KMS-11 (cell line): Measurements from ENCODE around the gene TBC1D19.
"Not testable (repeated sequence)": the region's sequence is repeated elsewhere in the genome, so short reads cannot be mapped to it uniquely, and the experiment has no call there.

Experiments
- H2AFZ ChIP-seq: fragments of 200-600 bp; sonication (generic); 2 replicates; pipeline ENCODE4 v1.6.1; 2016; ENCODE audit warnings: antibody characterized with exemption, mixed run types, low read depth
- H3K27ac ChIP-seq: fragments of 200-600 bp; sonication (generic); 2 replicates; pipeline ENCODE4 v1.6.1; 2016; ENCODE audit warnings: mild to moderate bottlenecking, mixed run types
- H3K27me3 ChIP-seq: fragments of 200-600 bp; sonication (generic); 2 replicates; pipeline ENCODE4 v1.6.1; 2017; ENCODE audit warnings: mild to moderate bottlenecking, low read depth, mixed run types, moderate library complexity; ENCODE audit not compliant: insufficient read depth
- H3K36me3 ChIP-seq: fragments of 200-600 bp; sonication (generic); 2 replicates; pipeline ENCODE4 v1.6.1; 2017; ENCODE audit warnings: mild to moderate bottlenecking, mixed run types; ENCODE audit not compliant: insufficient read depth
- H3K4me1 ChIP-seq: fragments of 200-600 bp; sonication (generic); 2 replicates; pipeline ENCODE4 v1.6.1; 2016; ENCODE audit warnings: mild to moderate bottlenecking, low read depth, mixed run types; ENCODE audit not compliant: poor library complexity, severe bottlenecking
- H3K4me2 ChIP-seq: fragments of 200-600 bp; sonication (generic); 2 replicates; pipeline ENCODE4 v1.7.0; 2016; ENCODE audit warnings: mild to moderate bottlenecking, mixed run types
- H3K4me3 ChIP-seq: fragments of 200-600 bp; sonication (generic); IDR thresholded peaks from 2 replicates; pipeline ENCODE4 v1.6.1; 2017; ENCODE audit warnings: low read depth, low read length, mixed read lengths; ENCODE audit not compliant: insufficient read depth
- H3K79me2 ChIP-seq: fragments of 200-600 bp; sonication (generic); 2 replicates; pipeline ENCODE4 v1.6.1; 2016; ENCODE audit warnings: low read depth, mixed run types; ENCODE audit not compliant: insufficient read depth
- H3K9ac ChIP-seq: fragments of 200-600 bp; sonication (generic); 2 replicates; pipeline ENCODE4 v1.6.1; 2016; ENCODE audit warnings: mild to moderate bottlenecking, mixed run types
- H4K20me1 ChIP-seq: fragments of 200-600 bp; sonication (generic); 2 replicates; pipeline ENCODE4 v1.6.1; 2016; ENCODE audit warnings: mild to moderate bottlenecking, mixed run types; ENCODE audit not compliant: insufficient read depth
- TF ChIP-seq, protein P1 (sequence below): fragments of 200-600 bp; sonication (generic); conservative IDR thresholded peaks from 2 replicates; pipeline ENCODE4 v1.6.1; 2017; ENCODE audit warnings: low read depth, mild to moderate bottlenecking, antibody characterized with exemption, low read length, moderate library complexity, mixed read lengths

The TBC1D19 gene

GRCh38 chr4:26670903-26671537 lies 87.1 kb downstream of the TBC1D19 start:
- no peak overlapping the region for H3K9ac ChIP-seq
- no peaks in the 10 kb centered on the region for H3K79me2 ChIP-seq
- no peak overlapping the region for H3K4me2 ChIP-seq
- TF ChIP-seq, protein P1, sequence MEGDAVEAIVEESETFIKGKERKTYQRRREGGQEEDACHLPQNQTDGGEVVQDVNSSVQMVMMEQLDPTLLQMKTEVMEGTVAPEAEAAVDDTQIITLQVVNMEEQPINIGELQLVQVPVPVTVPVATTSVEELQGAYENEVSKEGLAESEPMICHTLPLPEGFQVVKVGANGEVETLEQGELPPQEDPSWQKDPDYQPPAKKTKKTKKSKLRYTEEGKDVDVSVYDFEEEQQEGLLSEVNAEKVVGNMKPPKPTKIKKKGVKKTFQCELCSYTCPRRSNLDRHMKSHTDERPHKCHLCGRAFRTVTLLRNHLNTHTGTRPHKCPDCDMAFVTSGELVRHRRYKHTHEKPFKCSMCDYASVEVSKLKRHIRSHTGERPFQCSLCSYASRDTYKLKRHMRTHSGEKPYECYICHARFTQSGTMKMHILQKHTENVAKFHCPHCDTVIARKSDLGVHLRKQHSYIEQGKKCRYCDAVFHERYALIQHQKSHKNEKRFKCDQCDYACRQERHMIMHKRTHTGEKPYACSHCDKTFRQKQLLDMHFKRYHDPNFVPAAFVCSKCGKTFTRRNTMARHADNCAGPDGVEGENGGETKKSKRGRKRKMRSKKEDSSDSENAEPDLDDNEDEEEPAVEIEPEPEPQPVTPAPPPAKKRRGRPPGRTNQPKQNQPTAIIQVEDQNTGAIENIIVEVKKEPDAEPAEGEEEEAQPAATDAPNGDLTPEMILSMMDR = no peak
- H3K4me3 ChIP-seq = no peak overlapping the region
- H2AFZ ChIP-seq = no peak overlapping the region
- H4K20me1 ChIP-seq = no peaks in the 10 kb centered on the region
- no peaks in the 10 kb centered on the region for H3K27me3 ChIP-seq
- H3K27ac ChIP-seq = no peak overlapping the region
- H3K36me3 ChIP-seq = no peaks in the 10 kb centered on the region
- no peaks in the 10 kb centered on the region for H3K4me1 ChIP-seq

GRCh38 chr4:26679040-26679695 lies 95.3 kb downstream of the TBC1D19 start:
- H3K79me2 ChIP-seq, H2AFZ ChIP-seq, H3K4me2 ChIP-seq, H4K20me1 ChIP-seq, H3K27ac ChIP-seq, H3K9ac ChIP-seq, H3K36me3 ChIP-seq, H3K4me3 ChIP-seq, H3K4me1 ChIP-seq, H3K27me3 ChIP-seq: not testable (repeated sequence)

DNA sequence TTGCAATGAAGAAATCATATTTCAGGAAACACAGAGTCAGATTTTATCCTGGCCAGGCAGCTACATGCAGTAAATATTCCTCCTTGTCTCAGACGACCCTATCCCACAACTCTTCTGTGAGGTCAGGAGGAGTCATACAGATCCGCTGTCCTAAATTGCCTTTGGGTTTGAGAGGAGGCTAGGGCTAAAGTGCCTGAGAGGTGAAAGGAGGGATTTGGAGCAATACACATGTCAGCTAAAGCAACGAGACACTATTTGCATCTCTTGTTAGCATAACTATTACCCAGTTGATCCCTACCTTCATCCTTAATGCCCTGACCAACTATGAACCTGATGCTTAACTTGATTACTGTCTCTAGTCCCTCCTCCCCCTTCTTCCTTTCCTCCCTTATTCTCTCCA lies 98.6 kb downstream of the TBC1D19 start:
- Histone ChIP-seq H2AFZ (no peak overlapping the region), H3K4me1 (no peaks in the 10 kb centered on the region), H3K27ac (no peak overlapping the region), H3K4me3 (no peak overlapping the region), H3K4me2 (no peak overlapping the region), H3K79me2 (no peaks in the 10 kb centered on the region), H3K27me3 (no peaks in the 10 kb centered on the region), H3K36me3 (no peaks in the 10 kb centered on the region), H4K20me1 (no peaks in the 10 kb centered on the region), H3K9ac (no peak overlapping the region)
- TF ChIP-seq, protein P1 = no peak

- no peaks in the 10 kb centered on the region for H3K27me3 ChIP-seq
- no peaks in the 10 kb centered on the region for H3K4me1 ChIP-seq
- H4K20me1 ChIP-seq = no peaks in the 10 kb centered on the region
- H2AFZ ChIP-seq = no peak overlapping the region
- no peaks in the 10 kb centered on the region for H3K36me3 ChIP-seq
- H3K27ac ChIP-seq = no peak overlapping the region
- H3K9ac ChIP-seq = no peak overlapping the region
- TF ChIP-seq, protein P1 = no peak
- H3K4me2 ChIP-seq = no peak overlapping the region
- no peak overlapping the region for H3K4me3 ChIP-seq
- no peaks in the 10 kb centered on the region for H3K79me2 ChIP-seq
These were observed 101.4 kb downstream of the TBC1D19 start for GRCh38 chr4:26685250-26685649.

GRCh38 chr4:26687728-26688127 lies 103.8 kb downstream of the TBC1D19 start:
- Histone ChIP-seq H3K36me3 (no peaks in the 10 kb centered on the region), H3K4me3 (no peak overlapping the region), H4K20me1 (no peaks in the 10 kb centered on the region), H3K4me1 (no peaks in the 10 kb centered on the region), H3K27ac (no peak overlapping the region), H3K9ac (no peak overlapping the region), H2AFZ (no peak overlapping the region), H3K4me2 (no peak overlapping the region), H3K79me2 (no peaks in the 10 kb centered on the region), H3K27me3 (no peaks in the 10 kb centered on the region)
- TF ChIP-seq, protein P1 = no peak
